Measurements from ENCODE around the gene VMAC. TPM values are rescaled to one million over a fixed set of nuclear protein-coding genes. Genes with fewer than 3 reads are reported as not detected.

Gene VMAC
- total and polyA plus RNA-seq, 2 of the 13 experiments (the other 11 are each of a cell fraction or from before 2014, with no cell fraction given) = 2.4 TPM

DNA sequence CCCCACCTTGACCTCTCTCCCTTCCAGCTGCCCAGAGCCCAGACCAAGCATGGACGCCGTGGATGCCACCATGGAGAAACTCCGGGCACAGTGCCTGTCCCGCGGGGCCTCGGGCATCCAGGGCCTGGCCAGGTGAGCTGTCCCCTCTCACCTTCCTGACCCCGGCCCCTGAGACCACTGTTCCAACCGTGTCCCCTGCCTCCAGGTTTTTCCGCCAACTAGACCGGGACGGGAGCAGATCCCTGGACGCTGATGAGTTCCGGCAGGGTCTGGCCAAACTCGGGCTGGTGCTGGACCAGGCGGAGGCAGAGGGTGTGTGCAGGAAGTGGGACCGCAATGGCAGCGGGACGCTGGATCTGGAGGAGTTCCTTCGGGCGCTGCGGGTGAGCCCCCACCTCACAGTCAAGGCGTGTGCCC, 9.7 kb downstream of the VMAC start (continued):
- TF ChIP-seq ZNF280B (CRISPR knock-in tag; IDR thresholded peaks at IDR 0.05; ENCODE audit: borderline replicate concordance) = 0 out of 2 replicates have a peak, but pooled peaks have one; percentile 11
- TF ChIP-seq, protein P1, sequence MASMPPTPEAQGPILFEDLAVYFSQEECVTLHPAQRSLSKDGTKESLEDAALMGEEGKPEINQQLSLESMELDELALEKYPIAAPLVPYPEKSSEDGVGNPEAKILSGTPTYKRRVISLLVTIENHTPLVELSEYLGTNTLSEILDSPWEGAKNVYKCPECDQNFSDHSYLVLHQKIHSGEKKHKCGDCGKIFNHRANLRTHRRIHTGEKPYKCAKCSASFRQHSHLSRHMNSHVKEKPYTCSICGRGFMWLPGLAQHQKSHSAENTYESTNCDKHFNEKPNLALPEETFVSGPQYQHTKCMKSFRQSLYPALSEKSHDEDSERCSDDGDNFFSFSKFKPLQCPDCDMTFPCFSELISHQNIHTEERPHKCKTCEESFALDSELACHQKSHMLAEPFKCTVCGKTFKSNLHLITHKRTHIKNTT (CRISPR knock-in tag; IDR thresholded peaks at IDR 0.05) = no peak
- no peak for TF ChIP-seq ASH2L (IDR thresholded peaks at IDR 0.05; ENCODE audit: insufficient read length, low read depth, low read length)
- no peak for TF ChIP-seq PLRG1 (conservative IDR thresholded peaks at IDR 0.05)
- peak; percentile 80 for TF ChIP-seq AGO2 (optimal IDR thresholded peaks at IDR 0.05; ENCODE audit: low read depth, low read length)
- TF ChIP-seq KLF11 (CRISPR knock-in tag; IDR thresholded peaks at IDR 0.05) = no peak
- TF ChIP-seq ZNF124 (CRISPR knock-in tag; IDR thresholded peaks at IDR 0.05) = no peak
- no peak for TF ChIP-seq HMGA1 (CRISPR knock-in tag; conservative IDR thresholded peaks at IDR 0.05)
- no peak for TF ChIP-seq NFE2L1 (CRISPR knock-in tag; IDR thresholded peaks at IDR 0.05; ENCODE audit: borderline replicate concordance)
- no peak for TF ChIP-seq PTBP1 (IDR thresholded peaks at IDR 0.05; ENCODE audit: low read depth, low read length, poor library complexity, severe bottlenecking)
- TF ChIP-seq ZNF546 (CRISPR knock-in tag; conservative IDR thresholded peaks at IDR 0.05) = no peak
- no peak for TF ChIP-seq MYNN (CRISPR knock-in tag; IDR thresholded peaks at IDR 0.05; ENCODE audit: low read depth)
- TF ChIP-seq ZBTB38 (CRISPR knock-in tag; IDR thresholded peaks at IDR 0.05) = no peak
- TF ChIP-seq ZBTB40 (IDR thresholded peaks at IDR 0.05) = no peak
- TF ChIP-seq ZBTB40 (CRISPR knock-in tag; IDR thresholded peaks at IDR 0.05) = no peak
- TF ChIP-seq HOMEZ (CRISPR knock-in tag; IDR thresholded peaks at IDR 0.05; ENCODE audit: low read depth) = no peak
- TF ChIP-seq DNMT3B (CRISPR knock-in tag; conservative IDR thresholded peaks at IDR 0.05) = no peak
